Mesothelial cell of epicardium (in vitro differentiated cells): ENCODE results near the gene TLL1. TPM values are rescaled to one million over a fixed set of nuclear protein-coding genes. Genes with fewer than 3 reads are reported as not detected.

Source experiments
- DNase-seq, 2 experiments: peaks; one replicate each; pipeline ENCODE4 v3.0.0; 2021; ENCODE audit warnings: low spot score in 2 of 2; ENCODE audit not compliant: unreplicated experiment in 2 of 2
- H3K27ac Mint-ChIP-seq: 2 replicates; pipeline ENCODE4 v1.8.0; 2021; ENCODE audit warnings: mixed read lengths
- H3K27me3 Mint-ChIP-seq: 2 replicates; pipeline ENCODE4 v1.8.0; 2021; ENCODE audit warnings: low read depth, mixed read lengths
- H3K36me3 Mint-ChIP-seq: 2 replicates; pipeline ENCODE4 v1.8.0; 2021; ENCODE audit warnings: mixed read lengths
- H3K4me1 Mint-ChIP-seq: 2 replicates; pipeline ENCODE4 v1.8.0; 2021; ENCODE audit warnings: mixed read lengths
- H3K4me3 Mint-ChIP-seq: 2 replicates; pipeline ENCODE4 v1.8.0; 2021; ENCODE audit warnings: mild to moderate bottlenecking, moderate library complexity, mixed read lengths
- H3K9me3 Mint-ChIP-seq: 2 replicates; pipeline ENCODE4 v1.8.0; 2021; ENCODE audit warnings: mixed read lengths
- CTCF ChIP-seq: fragments of 200-600 bp; sonication (generic); IDR thresholded peaks from one replicate; pipeline ENCODE4 v1.5.0; 2021; ENCODE audit warnings: antibody characterized with exemption; ENCODE audit not compliant: unreplicated experiment
- total RNA-seq: library from RNA; stranded (reverse); gene quantifications from 3 replicates; pipeline ENCODE4 v1.2.1, GENCODE V29; 2021

The TLL1 gene
- total RNA-seq, 1 donor from 2014 or later: 1.8 TPM

- DNase-seq: no peak
- no peak for TF ChIP-seq CTCF
Measured at GRCh38 chr4:165879641-165880040, 6.6 kb downstream of the TLL1 start.

GRCh38 chr4:165894159-165894558, 21.1 kb downstream of the TLL1 start:
- DNase-seq: no peak
- Mint-ChIP-seq H3K27ac (no peak overlapping the region), H3K4me3 (no peak overlapping the region), H3K9me3 (peaks cover 56% of the 10 kb centered on the region), H3K4me1 (no peaks in the 10 kb centered on the region), H3K27me3 (peaks cover 5% of the 10 kb centered on the region), H3K36me3 (peaks cover 4% of the 10 kb centered on the region)
- no peak for TF ChIP-seq CTCF

More at GRCh38 chr4:165879641-165880040, 6.6 kb downstream of the TLL1 start:
- Mint-ChIP-seq H3K4me3 (no peak overlapping the region), H3K9me3 (no peaks in the 10 kb centered on the region), H3K4me1 (peaks cover 4% of the 10 kb centered on the region), H3K27ac (no peak overlapping the region), H3K36me3 (no peaks in the 10 kb centered on the region), H3K27me3 (peaks cover 36% of the 10 kb centered on the region)

- TF ChIP-seq CTCF: no peak
- H3K36me3 Mint-ChIP-seq: no peaks in the 10 kb centered on the region
- peaks cover 6% of the 10 kb centered on the region for H3K9me3 Mint-ChIP-seq
- H3K27me3 Mint-ChIP-seq: no peaks in the 10 kb centered on the region
- no peak overlapping the region for H3K27ac Mint-ChIP-seq
- H3K4me1 Mint-ChIP-seq: no peaks in the 10 kb centered on the region
- H3K4me3 Mint-ChIP-seq: no peak overlapping the region
- no peak for DNase-seq
Measured at GRCh38 chr4:165905405-165906027, 32.5 kb downstream of the TLL1 start.

GRCh38 chr4:165906272-165906671, 33.2 kb downstream of the TLL1 start:
- Mint-ChIP-seq H3K27me3 (no peaks in the 10 kb centered on the region), H3K9me3 (no peaks in the 10 kb centered on the region), H3K27ac (no peak overlapping the region), H3K36me3 (no peaks in the 10 kb centered on the region), H3K4me1 (no peaks in the 10 kb centered on the region), H3K4me3 (no peak overlapping the region)
- TF ChIP-seq CTCF: no peak
- no peak for DNase-seq

- Mint-ChIP-seq H3K4me3 (no peak overlapping the region), H3K27ac (no peak overlapping the region), H3K4me1 (no peaks in the 10 kb centered on the region), H3K9me3 (no peaks in the 10 kb centered on the region), H3K27me3 (no peaks in the 10 kb centered on the region), H3K36me3 (no peaks in the 10 kb centered on the region)
- no peak for TF ChIP-seq CTCF
- DNase-seq: no peak
Measured at GRCh38 chr4:165909947-165910346, 36.9 kb downstream of the TLL1 start.

GRCh38 chr4:165915215-165915614, 42.2 kb downstream of the TLL1 start:
- no peaks in the 10 kb centered on the region for H3K9me3 Mint-ChIP-seq
- H3K36me3 Mint-ChIP-seq: no peaks in the 10 kb centered on the region
- H3K4me1 Mint-ChIP-seq: peaks cover 2% of the 10 kb centered on the region
- H3K4me3 Mint-ChIP-seq: no peak overlapping the region
- H3K27ac Mint-ChIP-seq: no peak overlapping the region
- H3K27me3 Mint-ChIP-seq: no peaks in the 10 kb centered on the region
- TF ChIP-seq CTCF: no peak
- no peak for DNase-seq
